ENCODE results near the gene PHF19.

DNA sequence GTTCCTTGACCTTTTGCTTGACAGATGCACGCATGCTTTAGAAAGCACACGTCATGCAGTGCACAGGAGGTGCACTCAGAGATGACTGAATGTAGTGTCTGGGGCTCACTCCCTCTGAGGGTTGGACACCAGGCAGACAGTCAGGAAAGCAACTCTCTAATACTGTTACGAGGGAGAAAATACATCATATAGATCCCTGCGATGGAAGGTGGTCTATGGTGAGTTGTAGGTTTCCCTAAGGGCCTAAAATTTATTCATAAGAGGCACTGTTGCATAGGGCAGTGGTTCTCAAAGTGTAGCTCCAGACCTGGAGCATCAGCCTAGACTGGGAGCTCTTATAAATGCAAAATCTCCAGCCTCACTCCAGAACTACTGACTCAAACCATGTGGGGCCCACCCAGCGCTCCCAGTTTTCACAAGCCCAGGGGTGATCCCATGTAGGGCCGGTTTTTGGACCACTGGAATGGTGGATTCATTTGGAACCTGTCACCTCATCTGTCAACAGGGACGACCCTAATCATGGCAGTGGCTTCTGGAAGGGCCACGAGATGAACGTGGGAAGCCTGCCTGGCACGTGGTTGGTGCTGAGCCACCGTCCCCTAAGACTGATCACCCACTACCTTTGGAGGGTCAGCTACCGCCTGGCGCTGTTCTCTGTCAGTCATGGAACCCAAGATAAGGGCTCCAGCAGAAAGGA, 16.8 kb upstream of the PHF19 start:
- TF ChIP-seq, protein P1, sequence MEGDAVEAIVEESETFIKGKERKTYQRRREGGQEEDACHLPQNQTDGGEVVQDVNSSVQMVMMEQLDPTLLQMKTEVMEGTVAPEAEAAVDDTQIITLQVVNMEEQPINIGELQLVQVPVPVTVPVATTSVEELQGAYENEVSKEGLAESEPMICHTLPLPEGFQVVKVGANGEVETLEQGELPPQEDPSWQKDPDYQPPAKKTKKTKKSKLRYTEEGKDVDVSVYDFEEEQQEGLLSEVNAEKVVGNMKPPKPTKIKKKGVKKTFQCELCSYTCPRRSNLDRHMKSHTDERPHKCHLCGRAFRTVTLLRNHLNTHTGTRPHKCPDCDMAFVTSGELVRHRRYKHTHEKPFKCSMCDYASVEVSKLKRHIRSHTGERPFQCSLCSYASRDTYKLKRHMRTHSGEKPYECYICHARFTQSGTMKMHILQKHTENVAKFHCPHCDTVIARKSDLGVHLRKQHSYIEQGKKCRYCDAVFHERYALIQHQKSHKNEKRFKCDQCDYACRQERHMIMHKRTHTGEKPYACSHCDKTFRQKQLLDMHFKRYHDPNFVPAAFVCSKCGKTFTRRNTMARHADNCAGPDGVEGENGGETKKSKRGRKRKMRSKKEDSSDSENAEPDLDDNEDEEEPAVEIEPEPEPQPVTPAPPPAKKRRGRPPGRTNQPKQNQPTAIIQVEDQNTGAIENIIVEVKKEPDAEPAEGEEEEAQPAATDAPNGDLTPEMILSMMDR (IDR thresholded peaks at IDR 0.05): no peak
- TF ChIP-seq POLR2A (IDR thresholded peaks at IDR 0.05): no peak
- no peak for TF ChIP-seq POLR2AphosphoS5 (IDR thresholded peaks at IDR 0.05)
- TF ChIP-seq EP300 (IDR thresholded peaks at IDR 0.05): no peak
